ENCODE results near the gene KIAA1755. TPM values are rescaled to one million over a fixed set of nuclear protein-coding genes. Genes with fewer than 3 reads are reported as not detected.

KIAA1755 gene
- total and polyA plus RNA-seq, 10 of the 15 experiments (the other 5 are each of a cell fraction or from before 2014, with no cell fraction given) = not detected

DNA sequence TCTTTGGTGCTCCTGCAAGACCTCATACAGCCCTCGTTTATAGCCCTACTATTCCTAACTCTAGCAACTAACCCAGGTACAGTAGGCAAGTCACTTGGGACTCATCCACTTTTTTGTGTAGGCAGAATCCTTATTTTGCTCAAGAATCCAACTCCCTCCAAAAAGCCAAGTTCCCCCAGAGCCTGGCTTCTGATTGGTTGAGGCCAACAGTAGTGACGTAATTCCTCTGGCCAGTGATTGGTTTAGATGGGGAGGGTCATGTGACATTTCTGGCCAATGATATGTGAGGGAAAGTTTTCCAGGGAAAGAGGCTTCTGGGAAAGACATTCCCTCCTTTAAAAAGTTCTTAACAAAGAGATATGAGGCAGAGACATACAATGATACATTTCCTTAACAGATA is 32.1 kb downstream of the KIAA1755 start:
- ChIA-PET SMC1A (ENCODE audit: uncharacterized antibody, unreplicated experiment) (no interaction called here), POLR2A (no interaction called here), RAD21 (ENCODE audit: unreplicated experiment) (no interaction called here), CTCF (interaction anchor here (3.6 to 14.4 kb wide), 2 partner anchors 7 to 173 kb away, joined by 17 to 404 read pairs; no protein-coding TSS in a partner anchor)
- peak; percentile 45; the same call in 1 of the 2 replicates for TF ChIP-seq ATF7 (IDR thresholded peaks at IDR 0.05; ENCODE audit: low read depth)
- TF ChIP-seq, protein P1, sequence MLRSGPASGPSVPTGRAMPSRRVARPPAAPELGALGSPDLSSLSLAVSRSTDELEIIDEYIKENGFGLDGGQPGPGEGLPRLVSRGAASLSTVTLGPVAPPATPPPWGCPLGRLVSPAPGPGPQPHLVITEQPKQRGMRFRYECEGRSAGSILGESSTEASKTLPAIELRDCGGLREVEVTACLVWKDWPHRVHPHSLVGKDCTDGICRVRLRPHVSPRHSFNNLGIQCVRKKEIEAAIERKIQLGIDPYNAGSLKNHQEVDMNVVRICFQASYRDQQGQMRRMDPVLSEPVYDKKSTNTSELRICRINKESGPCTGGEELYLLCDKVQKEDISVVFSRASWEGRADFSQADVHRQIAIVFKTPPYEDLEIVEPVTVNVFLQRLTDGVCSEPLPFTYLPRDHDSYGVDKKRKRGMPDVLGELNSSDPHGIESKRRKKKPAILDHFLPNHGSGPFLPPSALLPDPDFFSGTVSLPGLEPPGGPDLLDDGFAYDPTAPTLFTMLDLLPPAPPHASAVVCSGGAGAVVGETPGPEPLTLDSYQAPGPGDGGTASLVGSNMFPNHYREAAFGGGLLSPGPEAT (IDR thresholded peaks at IDR 0.05; ENCODE audit: low read depth) = no peak
- TF ChIP-seq, protein P2, sequence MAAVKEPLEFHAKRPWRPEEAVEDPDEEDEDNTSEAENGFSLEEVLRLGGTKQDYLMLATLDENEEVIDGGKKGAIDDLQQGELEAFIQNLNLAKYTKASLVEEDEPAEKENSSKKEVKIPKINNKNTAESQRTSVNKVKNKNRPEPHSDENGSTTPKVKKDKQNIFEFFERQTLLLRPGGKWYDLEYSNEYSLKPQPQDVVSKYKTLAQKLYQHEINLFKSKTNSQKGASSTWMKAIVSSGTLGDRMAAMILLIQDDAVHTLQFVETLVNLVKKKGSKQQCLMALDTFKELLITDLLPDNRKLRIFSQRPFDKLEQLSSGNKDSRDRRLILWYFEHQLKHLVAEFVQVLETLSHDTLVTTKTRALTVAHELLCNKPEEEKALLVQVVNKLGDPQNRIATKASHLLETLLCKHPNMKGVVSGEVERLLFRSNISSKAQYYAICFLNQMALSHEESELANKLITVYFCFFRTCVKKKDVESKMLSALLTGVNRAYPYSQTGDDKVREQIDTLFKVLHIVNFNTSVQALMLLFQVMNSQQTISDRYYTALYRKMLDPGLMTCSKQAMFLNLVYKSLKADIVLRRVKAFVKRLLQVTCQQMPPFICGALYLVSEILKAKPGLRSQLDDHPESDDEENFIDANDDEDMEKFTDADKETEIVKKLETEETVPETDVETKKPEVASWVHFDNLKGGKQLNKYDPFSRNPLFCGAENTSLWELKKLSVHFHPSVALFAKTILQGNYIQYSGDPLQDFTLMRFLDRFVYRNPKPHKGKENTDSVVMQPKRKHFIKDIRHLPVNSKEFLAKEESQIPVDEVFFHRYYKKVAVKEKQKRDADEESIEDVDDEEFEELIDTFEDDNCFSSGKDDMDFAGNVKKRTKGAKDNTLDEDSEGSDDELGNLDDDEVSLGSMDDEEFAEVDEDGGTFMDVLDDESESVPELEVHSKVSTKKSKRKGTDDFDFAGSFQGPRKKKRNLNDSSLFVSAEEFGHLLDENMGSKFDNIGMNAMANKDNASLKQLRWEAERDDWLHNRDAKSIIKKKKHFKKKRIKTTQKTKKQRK (IDR thresholded peaks at IDR 0.05; ENCODE audit: low read depth, low read length) = no peak
- TF ChIP-seq, protein P3, sequence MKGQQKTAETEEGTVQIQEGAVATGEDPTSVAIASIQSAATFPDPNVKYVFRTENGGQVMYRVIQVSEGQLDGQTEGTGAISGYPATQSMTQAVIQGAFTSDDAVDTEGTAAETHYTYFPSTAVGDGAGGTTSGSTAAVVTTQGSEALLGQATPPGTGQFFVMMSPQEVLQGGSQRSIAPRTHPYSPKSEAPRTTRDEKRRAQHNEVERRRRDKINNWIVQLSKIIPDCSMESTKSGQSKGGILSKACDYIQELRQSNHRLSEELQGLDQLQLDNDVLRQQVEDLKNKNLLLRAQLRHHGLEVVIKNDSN (IDR thresholded peaks at IDR 0.05; ENCODE audit: borderline replicate concordance, extremely low read length, insufficient read depth, low read depth, low read length) = peak; percentile 14
- peak; percentile 90 for TF ChIP-seq NFYB (IDR thresholded peaks at IDR 0.05; ENCODE audit: insufficient read depth, low read depth, low read length)
- no peak for TF ChIP-seq ZNF384 (IDR thresholded peaks at IDR 0.05; ENCODE audit: borderline replicate concordance, low read depth, low read length)
- TF ChIP-seq, protein P4, sequence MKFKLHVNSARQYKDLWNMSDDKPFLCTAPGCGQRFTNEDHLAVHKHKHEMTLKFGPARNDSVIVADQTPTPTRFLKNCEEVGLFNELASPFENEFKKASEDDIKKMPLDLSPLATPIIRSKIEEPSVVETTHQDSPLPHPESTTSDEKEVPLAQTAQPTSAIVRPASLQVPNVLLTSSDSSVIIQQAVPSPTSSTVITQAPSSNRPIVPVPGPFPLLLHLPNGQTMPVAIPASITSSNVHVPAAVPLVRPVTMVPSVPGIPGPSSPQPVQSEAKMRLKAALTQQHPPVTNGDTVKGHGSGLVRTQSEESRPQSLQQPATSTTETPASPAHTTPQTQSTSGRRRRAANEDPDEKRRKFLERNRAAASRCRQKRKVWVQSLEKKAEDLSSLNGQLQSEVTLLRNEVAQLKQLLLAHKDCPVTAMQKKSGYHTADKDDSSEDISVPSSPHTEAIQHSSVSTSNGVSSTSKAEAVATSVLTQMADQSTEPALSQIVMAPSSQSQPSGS (IDR thresholded peaks at IDR 0.05; ENCODE audit: low read length) = peak; percentile 56; the same call in 1 of the 2 replicates
- TF ChIP-seq RAD51 (IDR thresholded peaks at IDR 0.05) = peak; percentile 38; the same call in 1 of the 2 replicates
- Histone ChIP-seq H2AFZ (ENCODE audit: control insufficient read depth, low read depth, low read length) (no peak overlapping the region), H3K9me3 (replicated peaks; ENCODE audit: control insufficient read depth, insufficient read depth, low read length) (no peaks in the 10 kb centered on the region), H3K36me3 (ENCODE audit: control insufficient read depth in 2 of 2, insufficient read depth in 2 of 2, low read length in 1 of 2) (no peaks in the 10 kb centered on the region), H3K9ac (ENCODE audit: control insufficient read depth, insufficient read depth, low read length) (no peak overlapping the region), H3K4me2 (ENCODE audit: control insufficient read depth, insufficient read depth) (no peak overlapping the region), H3K27me3 (replicated peaks in 1 of 2; ENCODE audit: control insufficient read depth in 2 of 2, insufficient read depth in 2 of 2, low read length in 1 of 2) (no peaks in the 10 kb centered on the region; a peak in 2 of 4 replicates), H3K79me2 (ENCODE audit: control insufficient read depth, insufficient read depth, low read length) (no peaks in the 10 kb centered on the region), H4K20me1 (ENCODE audit: control insufficient read depth, insufficient read depth) (no peaks in the 10 kb centered on the region), H3K4me1 (ENCODE audit: control insufficient read depth, insufficient read depth, low read length) (no peaks in the 10 kb centered on the region), H3K4me3 (no peak overlapping the region), H3K27ac (ENCODE audit: control insufficient read depth, insufficient read depth) (no peak overlapping the region)
- DNase-seq (ENCODE audit: low read depth, low spot score) (no peak), ATAC-seq (no peak), FAIRE-seq (no peak)
- in situ Hi-C loops (cut with MboI) (loop anchor here (10.0 kb wide), 1 partner anchor 664 kb away; no protein-coding TSS in a partner anchor), intact Hi-C loops (cut with micrococcal nuclease; ENCODE audit: unreplicated experiment) (no loop called here)
- 5% methylated on average over 2 of the region's 2 CpGs for WGBS (ENCODE audit: insufficient coverage, insufficient replicate concordance, low lambda C conversion rate, missing lambda C conversion rate)
- BruUV-seq (replicated peaks) = no TSS peak

All from GM12878 (cell line).